GM12874 (cell line): ENCODE measurements around the gene PAF1.

Experiments used
- CTCF ChIP-seq: IDR thresholded peaks from 2 replicates; pipeline ENCODE4 v1.5.1; 2011; ENCODE audit warnings: low read depth, mild to moderate bottlenecking, control low read depth, low read length, moderate library complexity; ENCODE audit not compliant: insufficient read depth

The PAF1 gene

GRCh38 chr19:39372047-39372802 is 18.7 kb downstream of the PAF1 start:
- TF ChIP-seq CTCF: no peak

- no peak for TF ChIP-seq CTCF
These were observed 20.2 kb downstream of the PAF1 start for GRCh38 chr19:39370735-39371134.

GRCh38 chr19:39369200-39369599 is 21.7 kb downstream of the PAF1 start:
- TF ChIP-seq CTCF: no peak

- no peak for TF ChIP-seq CTCF
These were observed 25.4 kb downstream of the PAF1 start for GRCh38 chr19:39365531-39365930.

GRCh38 chr19:39363901-39364457 is 26.9 kb downstream of the PAF1 start:
- no peak for TF ChIP-seq CTCF

- no peak for TF ChIP-seq CTCF
These were observed 27.9 kb downstream of the PAF1 start for GRCh38 chr19:39362682-39363657.

DNA sequence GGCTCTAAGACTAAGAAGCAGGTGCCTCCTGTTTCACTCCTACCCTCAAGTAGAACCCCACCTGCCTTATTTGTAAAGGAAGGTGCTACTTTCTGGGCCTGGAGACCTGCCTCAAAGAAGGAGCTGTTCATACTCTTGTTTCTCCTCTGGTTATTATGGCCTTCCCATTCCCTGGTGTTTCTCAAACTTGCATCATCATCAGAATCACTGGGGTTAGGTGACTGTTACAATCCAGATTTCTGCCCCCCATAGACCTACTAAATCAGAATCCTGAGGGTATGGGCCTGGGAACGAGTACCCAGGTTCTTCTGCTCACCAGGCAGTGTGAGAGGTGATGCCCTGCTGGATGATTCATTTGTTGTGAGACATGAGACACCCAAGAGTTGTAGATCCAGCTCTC is 30.3 kb downstream of the PAF1 start:
- TF ChIP-seq CTCF: no peak
